Measurements from ENCODE around the gene FCN1. TPM values are rescaled to one million over a fixed set of nuclear protein-coding genes. Genes with fewer than 3 reads are reported as not detected.

The FCN1 gene
- total RNA-seq (not detected in 2 replicates), polyA plus RNA-seq (not detected in 2 replicates), polyA minus RNA-seq (ENCODE audit: low replicate concordance) (not detected in 2 replicates)
- not detected in 2 replicates for polyA plus RNA-seq (2012)

DNA sequence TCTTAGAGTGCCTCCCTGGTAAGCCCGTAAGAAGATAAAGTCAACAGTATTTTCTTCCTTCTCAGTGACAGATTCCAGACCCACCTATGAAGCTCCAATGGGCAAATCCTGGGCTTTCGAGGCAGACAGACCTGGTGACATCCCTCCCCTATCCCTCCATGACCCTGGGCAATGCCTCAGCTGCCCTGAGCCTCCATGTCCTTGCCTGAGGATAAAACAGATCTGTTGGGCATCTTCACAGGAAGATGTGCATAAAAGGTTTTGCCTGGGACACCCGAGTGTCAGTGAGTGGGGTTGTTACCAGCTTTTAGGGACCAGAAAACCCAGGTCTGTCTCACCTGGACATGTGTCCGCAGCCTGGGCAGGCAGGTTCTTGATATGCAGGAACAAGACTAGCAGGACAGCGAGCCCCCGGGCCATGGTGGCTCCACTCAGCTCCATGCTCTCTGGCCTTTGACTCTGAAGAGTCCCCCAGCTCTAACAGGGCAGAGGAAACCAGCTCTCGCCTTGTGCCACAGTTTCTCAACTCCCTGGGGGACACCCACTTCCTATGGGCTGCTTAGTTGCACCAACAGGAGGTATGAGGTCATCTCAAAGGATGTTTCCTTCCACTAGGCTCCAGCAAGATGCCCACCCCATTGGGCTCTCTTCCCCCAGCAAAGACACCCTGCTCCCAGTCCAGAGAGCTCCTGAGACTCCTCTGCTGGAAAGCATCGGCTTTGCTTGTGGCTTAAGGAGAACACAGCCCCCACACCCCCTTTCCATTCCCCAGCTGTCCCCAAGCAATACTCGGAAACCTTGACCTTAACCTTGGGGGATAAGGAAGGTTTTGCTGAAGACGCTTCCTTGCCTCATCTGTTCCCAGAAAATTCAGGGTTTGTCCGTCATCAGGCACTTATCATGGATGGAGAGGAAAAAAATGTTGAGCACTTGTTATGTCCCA is at the start of gene FCN1:
FCN1 (minus strand) TSS at position 482 of the 943 bp plus-strand sequence; CDS start at position 441, 41 bp downstream.
- DNase-seq (ENCODE audit: low read depth in 2 of 2) = no peak
- TF ChIP-seq, protein P1, sequence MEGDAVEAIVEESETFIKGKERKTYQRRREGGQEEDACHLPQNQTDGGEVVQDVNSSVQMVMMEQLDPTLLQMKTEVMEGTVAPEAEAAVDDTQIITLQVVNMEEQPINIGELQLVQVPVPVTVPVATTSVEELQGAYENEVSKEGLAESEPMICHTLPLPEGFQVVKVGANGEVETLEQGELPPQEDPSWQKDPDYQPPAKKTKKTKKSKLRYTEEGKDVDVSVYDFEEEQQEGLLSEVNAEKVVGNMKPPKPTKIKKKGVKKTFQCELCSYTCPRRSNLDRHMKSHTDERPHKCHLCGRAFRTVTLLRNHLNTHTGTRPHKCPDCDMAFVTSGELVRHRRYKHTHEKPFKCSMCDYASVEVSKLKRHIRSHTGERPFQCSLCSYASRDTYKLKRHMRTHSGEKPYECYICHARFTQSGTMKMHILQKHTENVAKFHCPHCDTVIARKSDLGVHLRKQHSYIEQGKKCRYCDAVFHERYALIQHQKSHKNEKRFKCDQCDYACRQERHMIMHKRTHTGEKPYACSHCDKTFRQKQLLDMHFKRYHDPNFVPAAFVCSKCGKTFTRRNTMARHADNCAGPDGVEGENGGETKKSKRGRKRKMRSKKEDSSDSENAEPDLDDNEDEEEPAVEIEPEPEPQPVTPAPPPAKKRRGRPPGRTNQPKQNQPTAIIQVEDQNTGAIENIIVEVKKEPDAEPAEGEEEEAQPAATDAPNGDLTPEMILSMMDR (conservative IDR thresholded peaks at IDR 0.05 in 1 of 2, IDR thresholded peaks at IDR 0.05 in 1 of 2; ENCODE audit: low read depth in 1 of 2, low read length in 2 of 2) = no peak
- no peak for TF ChIP-seq EZH2 (IDR thresholded peaks at IDR 0.05; ENCODE audit: low read length, missing control alignments)

DNA sequence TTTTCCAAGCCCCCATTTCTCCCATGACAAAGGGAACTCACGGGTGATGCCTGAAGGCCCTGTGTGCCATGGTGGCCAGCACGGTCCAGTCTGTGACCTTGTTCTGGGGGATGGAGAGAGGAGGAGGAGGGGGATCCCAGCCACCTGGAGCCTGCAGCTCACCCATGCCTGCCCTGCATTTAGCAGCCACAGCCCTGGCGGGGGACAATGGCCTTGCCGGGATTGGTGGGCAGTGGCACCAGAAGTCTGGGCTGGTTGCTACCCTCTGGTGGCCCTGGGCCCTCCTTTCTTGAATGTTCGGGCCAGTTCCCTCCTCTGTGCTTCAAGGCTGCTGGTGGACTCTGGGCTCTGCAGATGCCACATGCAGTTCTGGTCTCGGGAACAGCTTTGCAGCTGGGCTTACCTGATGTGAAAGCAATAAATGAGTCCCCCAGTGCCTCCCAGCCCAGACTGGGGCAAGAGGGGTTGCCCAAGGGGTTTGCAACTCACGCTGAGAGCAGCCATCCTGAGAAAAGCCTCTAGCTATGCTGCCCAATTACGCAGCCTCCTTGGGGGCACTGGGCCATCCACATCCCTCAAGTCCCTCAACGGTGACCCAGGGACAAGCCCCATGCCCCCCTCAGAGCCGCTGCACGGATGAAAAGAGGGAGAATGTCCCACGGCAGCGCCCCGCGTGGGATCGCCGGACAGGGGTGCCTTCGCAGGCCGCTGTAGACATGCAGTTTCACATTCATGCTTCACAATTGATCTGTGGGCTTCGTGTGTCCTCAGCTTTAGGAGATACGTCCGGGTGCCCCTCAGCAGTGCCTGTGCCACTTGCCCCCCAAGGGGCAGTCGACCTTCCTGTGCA is 49.2 kb upstream of the FCN1 start:
- no peaks in the 10 kb centered on the region for H3K27me3 ChIP-seq (ENCODE audit: control insufficient read depth, insufficient read depth, low read length)
- no peak overlapping the region for H3K9ac ChIP-seq (ENCODE audit: insufficient read depth, low read length)
- no peak overlapping the region for H3K4me2 ChIP-seq (ENCODE audit: extremely low read depth, insufficient read depth, low read length)
- TF ChIP-seq EZH2 (IDR thresholded peaks at IDR 0.05; ENCODE audit: low read length, missing control alignments) = no peak
- TF ChIP-seq, protein P1 (conservative IDR thresholded peaks at IDR 0.05 in 1 of 2, IDR thresholded peaks at IDR 0.05 in 1 of 2; ENCODE audit: low read depth in 1 of 2, low read length in 2 of 2) = no peak
- no peaks in the 10 kb centered on the region for H3K79me2 ChIP-seq (ENCODE audit: control insufficient read depth, insufficient read depth, low read length)
- H3K9me3 ChIP-seq (ENCODE audit: control insufficient read depth, insufficient read depth, low read depth, low read length) = no peaks in the 10 kb centered on the region
- no peak for DNase-seq (ENCODE audit: low read depth in 2 of 2)
- H3K4me1 ChIP-seq (ENCODE audit: control insufficient read depth, extremely low read depth, insufficient read depth, low read length) = no peaks in the 10 kb centered on the region
- no peak overlapping the region for H3K4me3 ChIP-seq (replicated peaks in 1 of 4; ENCODE audit: control extremely low read depth in 1 of 4, insufficient read depth in 1 of 4, low read depth in 3 of 4, low read length in 4 of 4)
- H2AFZ ChIP-seq (ENCODE audit: low read length) = no peak overlapping the region
- H4K20me1 ChIP-seq (ENCODE audit: control insufficient read depth, extremely low read depth, insufficient read depth, low read length) = no peaks in the 10 kb centered on the region
- H3K36me3 ChIP-seq (ENCODE audit: control insufficient read depth, insufficient read depth, low read length) = no peaks in the 10 kb centered on the region
- H3K27ac ChIP-seq (ENCODE audit: insufficient read depth, low read length) = no peak overlapping the region

More for the DNA sequence above, at the start of gene FCN1:
- Histone ChIP-seq H3K4me3 (replicated peaks in 1 of 4; ENCODE audit: control extremely low read depth in 1 of 4, insufficient read depth in 1 of 4, low read depth in 3 of 4, low read length in 4 of 4) (no peak within 1 kb of the TSS), H3K9me3 (ENCODE audit: control insufficient read depth, insufficient read depth, low read depth, low read length) (no peaks in the 10 kb centered on the region), H3K9ac (ENCODE audit: insufficient read depth, low read length) (no peak within 1 kb of the TSS), H2AFZ (ENCODE audit: low read length) (no peak within 1 kb of the TSS), H3K4me2 (ENCODE audit: extremely low read depth, insufficient read depth, low read length) (no peak within 1 kb of the TSS), H3K27ac (ENCODE audit: insufficient read depth, low read length) (no peak within 1 kb of the TSS), H3K36me3 (ENCODE audit: control insufficient read depth, insufficient read depth, low read length) (no peaks in the 10 kb centered on the region), H3K79me2 (ENCODE audit: control insufficient read depth, insufficient read depth, low read length) (no peaks in the 10 kb centered on the region), H4K20me1 (ENCODE audit: control insufficient read depth, extremely low read depth, insufficient read depth, low read length) (no peaks in the 10 kb centered on the region), H3K4me1 (ENCODE audit: control insufficient read depth, extremely low read depth, insufficient read depth, low read length) (no peaks in the 10 kb centered on the region), H3K27me3 (ENCODE audit: control insufficient read depth, insufficient read depth, low read length) (no peaks in the 10 kb centered on the region)

DNA sequence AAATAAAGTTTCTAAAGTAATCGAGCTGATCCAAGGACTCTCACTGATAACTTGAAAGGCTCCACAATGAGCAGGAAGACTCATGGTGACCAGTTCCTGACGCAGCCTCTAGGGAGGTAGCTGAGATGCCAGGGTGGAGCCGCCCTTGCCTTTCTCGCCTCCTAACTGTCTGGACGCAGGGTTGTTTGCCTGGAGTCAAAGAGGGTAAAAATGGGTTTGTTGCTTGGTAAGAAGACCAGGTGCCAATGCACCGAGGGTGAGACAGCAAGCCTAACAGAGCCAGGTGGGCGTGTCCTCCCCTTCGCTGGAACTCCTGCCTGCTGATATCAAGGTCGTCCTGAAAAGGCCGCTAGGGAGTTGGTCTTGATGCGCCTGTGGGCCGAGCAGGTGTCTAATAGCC is 48.6 kb upstream of the FCN1 start:
- Histone ChIP-seq H3K4me3 (replicated peaks in 1 of 4; ENCODE audit: control extremely low read depth in 1 of 4, insufficient read depth in 1 of 4, low read depth in 3 of 4, low read length in 4 of 4) (no peak overlapping the region), H2AFZ (ENCODE audit: low read length) (no peak overlapping the region), H4K20me1 (ENCODE audit: control insufficient read depth, extremely low read depth, insufficient read depth, low read length) (no peaks in the 10 kb centered on the region), H3K27ac (ENCODE audit: insufficient read depth, low read length) (no peak overlapping the region), H3K4me2 (ENCODE audit: extremely low read depth, insufficient read depth, low read length) (no peak overlapping the region), H3K36me3 (ENCODE audit: control insufficient read depth, insufficient read depth, low read length) (no peaks in the 10 kb centered on the region), H3K9ac (ENCODE audit: insufficient read depth, low read length) (no peak overlapping the region), H3K27me3 (ENCODE audit: control insufficient read depth, insufficient read depth, low read length) (no peaks in the 10 kb centered on the region), H3K9me3 (ENCODE audit: control insufficient read depth, insufficient read depth, low read depth, low read length) (no peaks in the 10 kb centered on the region), H3K4me1 (ENCODE audit: control insufficient read depth, extremely low read depth, insufficient read depth, low read length) (no peaks in the 10 kb centered on the region), H3K79me2 (ENCODE audit: control insufficient read depth, insufficient read depth, low read length) (no peaks in the 10 kb centered on the region)
- DNase-seq (ENCODE audit: low read depth in 2 of 2) = no peak
- no peak for TF ChIP-seq EZH2 (IDR thresholded peaks at IDR 0.05; ENCODE audit: low read length, missing control alignments)
- TF ChIP-seq, protein P1 (conservative IDR thresholded peaks at IDR 0.05 in 1 of 2, IDR thresholded peaks at IDR 0.05 in 1 of 2; ENCODE audit: low read depth in 1 of 2, low read length in 2 of 2) = no peak

All from fibroblast of lung (primary cell).